Mesenchymal stem cell (in vitro differentiated cells and primary cell): ENCODE measurements around the gene KHDRBS1.
"Not testable (repeated sequence)": the region's sequence is repeated elsewhere in the genome, so short reads cannot be mapped to it uniquely, and the experiment has no call there.

ENCODE experiments used
- DNase-seq: peaks from one replicate; pipeline ENCODE4 v3.0.0-alpha.2; 2013
- H2AFZ ChIP-seq: one replicate; pipeline ENCODE4 v1.6.1; 2013; ENCODE audit warnings: low read depth, mild to moderate bottlenecking, control low read depth, inconsistent platforms, low read length, moderate library complexity
- H2AK5ac ChIP-seq: 2 replicates; pipeline ENCODE4 v1.6.1; 2013; ENCODE audit warnings: low read length, moderate library complexity, mild to moderate bottlenecking, inconsistent platforms; ENCODE audit not compliant: severe bottlenecking
- H2BK120ac ChIP-seq: one replicate; pipeline ENCODE4 v1.6.1; 2013; ENCODE audit warnings: low read depth, mild to moderate bottlenecking, inconsistent platforms, low read length, moderate library complexity
- H2BK12ac ChIP-seq, 2 experiments: one replicate each; pipeline ENCODE4 v1.6.1; 2013; ENCODE audit warnings: inconsistent platforms in 2 of 2, low read length in 2 of 2, mild to moderate bottlenecking in 2 of 2, moderate library complexity in 2 of 2, control low read depth in 1 of 2
- H2BK15ac ChIP-seq: one replicate; pipeline ENCODE4 v1.6.1; 2013; ENCODE audit warnings: mild to moderate bottlenecking, low read depth, inconsistent platforms; ENCODE audit not compliant: poor library complexity, severe bottlenecking
- H2BK5ac ChIP-seq: 2 replicates; pipeline ENCODE4 v1.6.1; 2013; ENCODE audit warnings: low read depth, mild to moderate bottlenecking, low read length, control low read depth, inconsistent platforms; ENCODE audit not compliant: poor library complexity, severe bottlenecking
- H3K14ac ChIP-seq, 2 experiments: one replicate each; pipeline ENCODE4 v1.6.1; 2013; ENCODE audit warnings: inconsistent platforms in 2 of 2, low read length in 2 of 2, control low read depth in 1 of 2, mild to moderate bottlenecking in 1 of 2, moderate library complexity in 1 of 2
- H3K18ac ChIP-seq, 2 experiments: one replicate each; pipeline ENCODE4 v1.6.1; 2013; ENCODE audit warnings: inconsistent platforms in 2 of 2, low read length in 2 of 2, control low read depth in 1 of 2, low read depth in 1 of 2, mild to moderate bottlenecking in 1 of 2
- H3K23ac ChIP-seq, 2 experiments: one replicate each; pipeline ENCODE4 v1.6.1; 2013; ENCODE audit warnings: inconsistent platforms in 2 of 2, low read length in 2 of 2, mild to moderate bottlenecking in 2 of 2, moderate library complexity in 2 of 2, control low read depth in 1 of 2
- H3K27ac ChIP-seq: 2 replicates; pipeline ENCODE4 v1.5.1; 2013; ENCODE audit warnings: mild to moderate bottlenecking, moderate library complexity, low read length, control low read depth, inconsistent platforms; ENCODE audit not compliant: poor library complexity, severe bottlenecking
- H3K27me3 ChIP-seq, 2 experiments: 2 replicates each; pipeline versions ENCODE4 v1.6.1 to v1.7.0; 2013; ENCODE audit warnings: low read length in 2 of 2, mild to moderate bottlenecking in 2 of 2, moderate library complexity in 2 of 2, control low read depth in 1 of 2, inconsistent platforms in 1 of 2; ENCODE audit not compliant: control insufficient read depth in 1 of 2, insufficient read depth in 1 of 2
- H3K36me3 ChIP-seq, 2 experiments: 2 replicates each; pipeline versions ENCODE4 v1.6.1 to v1.7.0; 2013; ENCODE audit warnings: low read length in 2 of 2, control low read depth in 1 of 2, inconsistent platforms in 1 of 2, low read depth in 1 of 2, mild to moderate bottlenecking in 1 of 2; ENCODE audit not compliant: insufficient read depth in 2 of 2, control insufficient read depth in 1 of 2
- H3K4ac ChIP-seq, 2 experiments: one replicate each; pipeline ENCODE4 v1.6.1; 2013; ENCODE audit warnings: inconsistent platforms in 2 of 2, low read length in 2 of 2, mild to moderate bottlenecking in 2 of 2, moderate library complexity in 2 of 2, control low read depth in 1 of 2, low read depth in 1 of 2
- H3K4me1 ChIP-seq: 2 replicates; pipeline ENCODE4 v1.6.1; 2013; ENCODE audit warnings: low read depth, low read length, control low read depth; ENCODE audit not compliant: control insufficient read depth, insufficient read depth
- H3K4me2 ChIP-seq: 2 replicates; pipeline ENCODE4 v1.6.1; 2013; ENCODE audit warnings: low read length, mild to moderate bottlenecking, inconsistent platforms; ENCODE audit not compliant: poor library complexity, severe bottlenecking
- H3K4me3 ChIP-seq, 2 experiments: 2 replicates each; pipeline versions ENCODE4 v1.5.1 to v1.7.0; 2013; ENCODE audit warnings: low read length in 2 of 2, mild to moderate bottlenecking in 2 of 2, control low read depth in 1 of 2, low read depth in 1 of 2; ENCODE audit not compliant: insufficient read depth in 1 of 2
- H3K79me1 ChIP-seq: replicated peaks from 2 replicates; pipeline ENCODE4 v1.6.1; 2013; ENCODE audit warnings: mild to moderate bottlenecking, control low read depth, low read length, inconsistent platforms; ENCODE audit not compliant: poor library complexity, severe bottlenecking
- H3K9ac ChIP-seq: 2 replicates; pipeline ENCODE4 v1.7.0; 2013; ENCODE audit warnings: mild to moderate bottlenecking, low read length, moderate library complexity
- H3K9me3 ChIP-seq: 2 replicates; pipeline ENCODE4 v1.7.0; 2013; ENCODE audit warnings: mild to moderate bottlenecking, low read length; ENCODE audit not compliant: control insufficient read depth
- H4K8ac ChIP-seq: one replicate; pipeline ENCODE4 v1.6.1; 2013; ENCODE audit warnings: inconsistent platforms, mild to moderate bottlenecking, low read length, moderate library complexity
- H4K91ac ChIP-seq: one replicate; pipeline ENCODE4 v1.6.1; 2013; ENCODE audit warnings: mild to moderate bottlenecking, low read length, inconsistent platforms
- WGBS: methylation state at CpG from one replicate; pipeline ENCODE4 v1.1.7; 2013; ENCODE audit warnings: mixed read lengths; 5-methylcytosine and 5-hydroxymethylcytosine counted together

KHDRBS1 gene

GRCh38 chr1:32063261-32063681, 49.6 kb downstream of the KHDRBS1 start:
- Histone ChIP-seq H2BK120ac (no peak overlapping the region), H2AFZ (no peak overlapping the region), H3K14ac (no peak overlapping the region), H3K4me1 (peaks cover 19% of the 10 kb centered on the region), H4K91ac (peak overlapping the region; percentile 47), H2BK5ac (no peak overlapping the region), H3K23ac (no peak overlapping the region), H3K4me3 (no peak overlapping the region), H4K8ac (no peak overlapping the region), H3K18ac (no peak overlapping the region), H2BK12ac (peak overlapping the region in 1 of 2 experiments; percentile 33), H3K79me1 (peaks cover 13% of the 10 kb centered on the region), H3K4ac (no peak overlapping the region), H3K27ac (peak overlapping the region; percentile 83), H2AK5ac (peak overlapping the region; percentile 88), H3K9ac (peak overlapping the region; percentile 66), H3K27me3 (no peaks in the 10 kb centered on the region), H3K4me2 (no peak overlapping the region), H2BK15ac (no peak overlapping the region), H3K36me3 (peaks cover 47 to 57% of the 10 kb centered on the region in 2 experiments), H3K9me3 (no peaks in the 10 kb centered on the region)
- whole genome bisulfite sequencing: no CpG with 5 or more reads among the region's 1 CpG
- peak; percentile 78 for DNase-seq

- WGBS: 88% methylated on average over 18 of the region's 21 CpGs
Measured at GRCh38 chr1:32065613-32066488, 52.2 kb downstream of the KHDRBS1 start.

GRCh38 chr1:32066489-32066873, 52.8 kb downstream of the KHDRBS1 start:
- Histone ChIP-seq H2BK120ac (no peak overlapping the region), H3K23ac (no peak overlapping the region), H2BK5ac (no peak overlapping the region), H2AFZ (no peak overlapping the region), H3K36me3 (peaks cover 25 to 28% of the 10 kb centered on the region in 2 experiments), H3K4me3 (no peak overlapping the region), H3K27ac (peak overlapping the region; percentile 6), H3K14ac (no peak overlapping the region), H3K18ac (no peak overlapping the region), H3K4ac (no peak overlapping the region), H2AK5ac (no peak overlapping the region), H3K79me1 (peaks cover 3% of the 10 kb centered on the region), H3K4me1 (peaks cover 22% of the 10 kb centered on the region), H4K8ac (no peak overlapping the region), H2BK15ac (no peak overlapping the region), H3K9me3 (no peaks in the 10 kb centered on the region), H4K91ac (no peak overlapping the region), H3K27me3 (no peaks in the 10 kb centered on the region), H3K4me2 (no peak overlapping the region), H3K9ac (no peak overlapping the region), H2BK12ac (no peak overlapping the region)
- 3% methylated on average over 2 of the region's 4 CpGs for WGBS
- peak; percentile 67 for DNase-seq

More at GRCh38 chr1:32065613-32066488, 52.2 kb downstream of the KHDRBS1 start:
- H2BK5ac ChIP-seq, H3K14ac ChIP-seq, H2BK15ac ChIP-seq, H2AFZ ChIP-seq, H3K79me1 ChIP-seq, H3K23ac ChIP-seq, H2BK120ac ChIP-seq, H3K9me3 ChIP-seq, H4K91ac ChIP-seq, H3K4me2 ChIP-seq, H3K27me3 ChIP-seq, H2AK5ac ChIP-seq, H3K9ac ChIP-seq, DNase-seq, H4K8ac ChIP-seq, H3K4ac ChIP-seq, H3K18ac ChIP-seq, H3K4me3 ChIP-seq, H2BK12ac ChIP-seq: not testable (repeated sequence)
- Histone ChIP-seq H3K27ac (peak overlapping the region; percentile 6), H3K36me3 (peaks cover 29 to 31% of the 10 kb centered on the region in 2 experiments), H3K4me1 (peaks cover 22% of the 10 kb centered on the region)

- Histone ChIP-seq H2AK5ac (no peak overlapping the region), H3K27me3 (no peaks in the 10 kb centered on the region), H3K4ac (no peak overlapping the region), H3K18ac (peak overlapping the region in 1 of 2 experiments; percentile 0), H2BK15ac (peak overlapping the region; percentile 16), H3K4me1 (peaks cover 18% of the 10 kb centered on the region), H3K23ac (no peak overlapping the region), H3K79me1 (peaks cover 4% of the 10 kb centered on the region), H4K8ac (no peak overlapping the region), H3K4me2 (no peak overlapping the region), H3K27ac (peak overlapping the region; percentile 57), H2BK5ac (no peak overlapping the region), H3K4me3 (no peak overlapping the region), H3K9ac (peak overlapping the region; percentile 18), H3K14ac (no peak overlapping the region), H3K36me3 (peaks cover 7 to 15% of the 10 kb centered on the region in 2 experiments), H2AFZ (no peak overlapping the region), H3K9me3 (no peaks in the 10 kb centered on the region), H2BK120ac (no peak overlapping the region), H2BK12ac (peak overlapping the region; percentile 37 to 61), H4K91ac (peak overlapping the region; percentile 41)
- WGBS: 92% methylated on average over 5 of the region's 5 CpGs
- DNase-seq: peak; percentile 69
Measured at GRCh38 chr1:32068957-32069588, 55.4 kb downstream of the KHDRBS1 start.
